HL-60 (cell line): ENCODE data around the gene EGLN3.

ENCODE experiments used
- DNase-seq, 2 experiments: peaks; one replicate each; pipeline ENCODE4 v3.0.0-alpha.2; 2010 to 2020; ENCODE audit warnings: low read depth in 1 of 2, low spot score in 1 of 2
- H3K27ac ChIP-seq: fragments of 250-450 bp; sonication (Bioruptor Pico); replicated peaks from 2 replicates; pipeline ENCODE4 v1.5.1; 2020; ENCODE audit warnings: mild to moderate bottlenecking, moderate library complexity
- H3K27me3 ChIP-seq: fragments of 250-450 bp; sonication (Bioruptor Pico); 2 replicates; pipeline ENCODE4 v1.5.1; 2021; ENCODE audit warnings: mild to moderate bottlenecking, moderate library complexity; ENCODE audit not compliant: insufficient read depth, poor library complexity, severe bottlenecking
- H3K4me3 ChIP-seq: replicated peaks from 2 replicates; pipeline ENCODE4 v1.5.1; 2011; ENCODE audit warnings: mild to moderate bottlenecking, control low read depth, low read length; ENCODE audit not compliant: insufficient read depth
- GABPA ChIP-seq: IDR thresholded peaks from 2 replicates; pipeline ENCODE4 v1.6.1; 2012; ENCODE audit warnings: low read depth
- POLR2AphosphoS5 ChIP-seq: IDR thresholded peaks from 2 replicates; pipeline ENCODE4 v1.6.1; 2012; ENCODE audit warnings: low read depth
- SPI1 ChIP-seq: IDR thresholded peaks from 2 replicates; pipeline ENCODE4 v1.6.1; 2012; ENCODE audit warnings: low read depth, mild to moderate bottlenecking, borderline replicate concordance
- TF ChIP-seq, protein P1 (sequence below): IDR thresholded peaks from 2 replicates; pipeline ENCODE4 v1.6.1; 2012; ENCODE audit warnings: low read depth; ENCODE audit not compliant: insufficient replicate concordance
- TF ChIP-seq, protein P2 (sequence below): IDR thresholded peaks from one replicate; pipeline ENCODE4 v1.5.1; 2011; ENCODE audit warnings: low read length, control low read depth, inconsistent platforms; ENCODE audit not compliant: insufficient read depth

The EGLN3 gene

DNA sequence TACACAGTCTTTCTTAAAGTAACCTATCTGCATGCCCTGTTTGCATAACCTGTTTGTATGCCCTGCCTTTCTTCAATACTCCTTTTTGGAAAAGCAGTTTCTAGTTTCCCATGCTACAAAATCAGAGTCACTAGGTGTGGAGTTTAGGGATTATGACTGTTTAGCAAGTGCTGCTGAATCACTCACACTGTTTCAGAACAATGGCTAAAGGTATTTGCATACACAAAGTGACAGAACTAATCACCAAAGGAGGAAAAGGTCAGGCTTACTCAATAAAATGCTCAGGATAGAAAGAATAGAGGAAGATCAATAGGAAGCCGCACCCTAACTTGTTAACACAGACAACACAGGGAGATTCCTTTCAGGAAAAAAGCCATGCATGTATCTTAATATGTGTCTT, 19.4 kb downstream of the EGLN3 start:
- Histone ChIP-seq H3K27ac (no peak overlapping the region), H3K27me3 (no peaks in the 10 kb centered on the region), H3K4me3 (no peak overlapping the region)
- no peak for TF ChIP-seq GABPA
- TF ChIP-seq SPI1, result no peak
- TF ChIP-seq, protein P1, sequence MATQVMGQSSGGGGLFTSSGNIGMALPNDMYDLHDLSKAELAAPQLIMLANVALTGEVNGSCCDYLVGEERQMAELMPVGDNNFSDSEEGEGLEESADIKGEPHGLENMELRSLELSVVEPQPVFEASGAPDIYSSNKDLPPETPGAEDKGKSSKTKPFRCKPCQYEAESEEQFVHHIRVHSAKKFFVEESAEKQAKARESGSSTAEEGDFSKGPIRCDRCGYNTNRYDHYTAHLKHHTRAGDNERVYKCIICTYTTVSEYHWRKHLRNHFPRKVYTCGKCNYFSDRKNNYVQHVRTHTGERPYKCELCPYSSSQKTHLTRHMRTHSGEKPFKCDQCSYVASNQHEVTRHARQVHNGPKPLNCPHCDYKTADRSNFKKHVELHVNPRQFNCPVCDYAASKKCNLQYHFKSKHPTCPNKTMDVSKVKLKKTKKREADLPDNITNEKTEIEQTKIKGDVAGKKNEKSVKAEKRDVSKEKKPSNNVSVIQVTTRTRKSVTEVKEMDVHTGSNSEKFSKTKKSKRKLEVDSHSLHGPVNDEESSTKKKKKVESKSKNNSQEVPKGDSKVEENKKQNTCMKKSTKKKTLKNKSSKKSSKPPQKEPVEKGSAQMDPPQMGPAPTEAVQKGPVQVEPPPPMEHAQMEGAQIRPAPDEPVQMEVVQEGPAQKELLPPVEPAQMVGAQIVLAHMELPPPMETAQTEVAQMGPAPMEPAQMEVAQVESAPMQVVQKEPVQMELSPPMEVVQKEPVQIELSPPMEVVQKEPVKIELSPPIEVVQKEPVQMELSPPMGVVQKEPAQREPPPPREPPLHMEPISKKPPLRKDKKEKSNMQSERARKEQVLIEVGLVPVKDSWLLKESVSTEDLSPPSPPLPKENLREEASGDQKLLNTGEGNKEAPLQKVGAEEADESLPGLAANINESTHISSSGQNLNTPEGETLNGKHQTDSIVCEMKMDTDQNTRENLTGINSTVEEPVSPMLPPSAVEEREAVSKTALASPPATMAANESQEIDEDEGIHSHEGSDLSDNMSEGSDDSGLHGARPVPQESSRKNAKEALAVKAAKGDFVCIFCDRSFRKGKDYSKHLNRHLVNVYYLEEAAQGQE, result no peak
- TF ChIP-seq POLR2AphosphoS5, result no peak
- TF ChIP-seq, protein P2, sequence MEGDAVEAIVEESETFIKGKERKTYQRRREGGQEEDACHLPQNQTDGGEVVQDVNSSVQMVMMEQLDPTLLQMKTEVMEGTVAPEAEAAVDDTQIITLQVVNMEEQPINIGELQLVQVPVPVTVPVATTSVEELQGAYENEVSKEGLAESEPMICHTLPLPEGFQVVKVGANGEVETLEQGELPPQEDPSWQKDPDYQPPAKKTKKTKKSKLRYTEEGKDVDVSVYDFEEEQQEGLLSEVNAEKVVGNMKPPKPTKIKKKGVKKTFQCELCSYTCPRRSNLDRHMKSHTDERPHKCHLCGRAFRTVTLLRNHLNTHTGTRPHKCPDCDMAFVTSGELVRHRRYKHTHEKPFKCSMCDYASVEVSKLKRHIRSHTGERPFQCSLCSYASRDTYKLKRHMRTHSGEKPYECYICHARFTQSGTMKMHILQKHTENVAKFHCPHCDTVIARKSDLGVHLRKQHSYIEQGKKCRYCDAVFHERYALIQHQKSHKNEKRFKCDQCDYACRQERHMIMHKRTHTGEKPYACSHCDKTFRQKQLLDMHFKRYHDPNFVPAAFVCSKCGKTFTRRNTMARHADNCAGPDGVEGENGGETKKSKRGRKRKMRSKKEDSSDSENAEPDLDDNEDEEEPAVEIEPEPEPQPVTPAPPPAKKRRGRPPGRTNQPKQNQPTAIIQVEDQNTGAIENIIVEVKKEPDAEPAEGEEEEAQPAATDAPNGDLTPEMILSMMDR, result no peak
- DNase-seq, result no peak

DNA sequence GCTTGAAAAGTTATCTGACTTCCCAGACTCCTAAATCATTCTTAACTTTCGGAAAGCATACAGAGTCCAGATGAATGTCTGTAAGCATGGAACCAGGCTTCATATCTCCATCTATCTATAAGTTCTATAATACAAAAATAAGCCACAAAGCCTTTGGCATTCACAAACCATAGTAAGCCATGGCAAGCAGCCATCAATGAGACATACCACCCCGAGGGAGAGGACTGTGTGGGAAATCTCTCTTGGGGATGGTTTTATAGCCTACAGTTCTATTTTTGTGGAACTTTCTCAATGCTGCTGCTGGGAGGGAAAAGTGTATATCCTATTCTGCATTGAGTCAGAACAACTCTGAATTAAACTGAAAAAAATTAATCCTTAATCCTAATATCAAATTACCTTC, 20.4 kb downstream of the EGLN3 start:
- Histone ChIP-seq H3K4me3 (no peak overlapping the region), H3K27me3 (no peaks in the 10 kb centered on the region), H3K27ac (no peak overlapping the region)
- TF ChIP-seq POLR2AphosphoS5 (no peak), GABPA (no peak), SPI1 (no peak)
- TF ChIP-seq, protein P2, result no peak
- TF ChIP-seq, protein P1, result no peak
- no peak for DNase-seq

DNA sequence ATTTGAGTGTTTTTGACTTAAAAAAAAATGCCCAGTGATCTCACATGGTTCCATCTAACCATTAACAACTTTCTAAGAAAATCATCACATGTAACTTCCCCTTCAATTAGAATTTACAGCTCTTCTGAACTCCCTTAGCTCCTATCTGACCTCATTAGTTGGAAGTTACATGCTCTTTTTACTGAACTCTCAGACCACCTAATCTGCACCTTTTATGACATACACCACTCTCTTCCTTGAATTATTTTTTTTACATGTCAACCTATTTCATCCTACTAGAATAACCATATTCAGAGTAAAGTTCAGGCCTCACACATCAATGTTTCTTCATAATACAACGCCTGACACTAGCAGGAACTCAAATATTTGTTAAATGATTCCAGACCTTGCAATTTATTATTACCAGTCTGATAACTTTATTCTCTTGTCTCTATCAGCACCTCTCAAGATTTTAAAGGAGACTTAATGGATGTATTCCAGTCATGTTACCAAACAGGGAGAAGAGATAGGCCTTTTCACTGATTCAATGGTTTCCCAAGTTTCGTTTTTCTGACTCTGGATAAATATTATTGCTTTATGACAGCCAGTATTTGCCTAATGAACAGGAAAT, 21.0 kb downstream of the EGLN3 start:
- Histone ChIP-seq H3K4me3 (no peak overlapping the region), H3K27me3 (no peaks in the 10 kb centered on the region), H3K27ac (no peak overlapping the region)
- DNase-seq, result no peak
- TF ChIP-seq POLR2AphosphoS5 (no peak), GABPA (no peak), SPI1 (no peak)
- TF ChIP-seq, protein P2, result no peak
- TF ChIP-seq, protein P1, result no peak
